WTC11 (cell line): ENCODE measurements around the gene NAPSA. TPM values are rescaled to one million over a fixed set of nuclear protein-coding genes. Genes with fewer than 3 reads are reported as not detected.

Source experiments
- CREB1 ChIP-seq: sonication (generic); formaldehyde crosslinking; IDR thresholded peaks from 2 replicates; pipeline ENCODE4 v1.8.0; 2023; ENCODE audit warnings: mild to moderate bottlenecking, missing genetic modification reagents
- CREM ChIP-seq: sonication (generic); formaldehyde crosslinking; IDR thresholded peaks from 2 replicates; pipeline ENCODE4 v1.8.1; 2022; ENCODE audit warnings: mild to moderate bottlenecking, missing genetic modification reagents, moderate library complexity
- EMX1 ChIP-seq: fragments of 250-450 bp; sonication (Bioruptor Pico); IDR thresholded peaks from 2 replicates; pipeline ENCODE4 v1.8.0; 2021; ENCODE audit warnings: mild to moderate bottlenecking
- FOXJ3 ChIP-seq: sonication (generic); formaldehyde crosslinking; IDR thresholded peaks from 2 replicates; pipeline ENCODE4 v1.9.0; 2021; ENCODE audit warnings: missing genetic modification reagents, mild to moderate bottlenecking, borderline replicate concordance
- FOXP1 ChIP-seq: sonication (generic); formaldehyde crosslinking; IDR thresholded peaks from 2 replicates; pipeline ENCODE4 v1.8.0; 2022; ENCODE audit warnings: missing genetic modification reagents, mild to moderate bottlenecking, moderate library complexity, borderline replicate concordance
- GABPB1 ChIP-seq: sonication (generic); formaldehyde crosslinking; IDR thresholded peaks from 2 replicates; pipeline ENCODE4 v1.8.1; 2023; ENCODE audit warnings: mild to moderate bottlenecking, missing genetic modification reagents
- IRF2 ChIP-seq: sonication (generic); formaldehyde crosslinking; IDR thresholded peaks from 2 replicates; pipeline ENCODE4 v1.8.0; 2022; ENCODE audit warnings: low read depth, missing genetic modification reagents, borderline replicate concordance
- NFYB ChIP-seq: sonication (generic); formaldehyde crosslinking; conservative IDR thresholded peaks from 2 replicates; pipeline ENCODE4 v1.8.0; 2022; ENCODE audit warnings: low read depth, missing genetic modification reagents
- NR3C1 ChIP-seq: sonication (generic); formaldehyde crosslinking; conservative IDR thresholded peaks from 2 replicates; pipeline ENCODE4 v1.8.1; 2023; ENCODE audit warnings: low read depth, mild to moderate bottlenecking, missing genetic modification reagents
- RORB ChIP-seq: fragments of 250-450 bp; sonication (Bioruptor Pico); IDR thresholded peaks from 2 replicates; pipeline ENCODE4 v1.9.0; 2021; ENCODE audit warnings: mild to moderate bottlenecking
- SP1 ChIP-seq: sonication (generic); formaldehyde crosslinking; conservative IDR thresholded peaks from 2 replicates; pipeline ENCODE4 v1.8.1; 2022; ENCODE audit warnings: missing genetic modification reagents
- TEAD1 ChIP-seq: sonication (generic); formaldehyde crosslinking; IDR thresholded peaks from 2 replicates; pipeline ENCODE4 v1.8.0; 2022; ENCODE audit warnings: mild to moderate bottlenecking, missing genetic modification reagents
- ZNF219 ChIP-seq: sonication (generic); formaldehyde crosslinking; IDR thresholded peaks from 2 replicates; pipeline ENCODE4 v1.8.0; 2023; ENCODE audit warnings: missing genetic modification reagents, mild to moderate bottlenecking, borderline replicate concordance
- ZNF232 ChIP-seq: sonication (generic); formaldehyde crosslinking; IDR thresholded peaks from 2 replicates; pipeline ENCODE4 v1.8.0; 2022; ENCODE audit warnings: mild to moderate bottlenecking, missing genetic modification reagents
- ZNF671 ChIP-seq: fragments of 250-450 bp; sonication (Bioruptor Pico); IDR thresholded peaks from 2 replicates; pipeline ENCODE4 v1.8.0; 2021; ENCODE audit warnings: mild to moderate bottlenecking
- total RNA-seq: library from RNA; stranded (reverse); gene quantifications from 3 replicates; pipeline ENCODE4 v1.2.3, GENCODE V29; 2021
- TF ChIP-seq, protein P1 (sequence below): sonication (generic); formaldehyde crosslinking; IDR thresholded peaks from 2 replicates; pipeline ENCODE4 v1.8.1; 2023; ENCODE audit warnings: mild to moderate bottlenecking, missing genetic modification reagents
- TF ChIP-seq, protein P2 (sequence below): fragments of 250-450 bp; sonication (Bioruptor Pico); IDR thresholded peaks from 2 replicates; pipeline ENCODE4 v1.9.0; 2021; ENCODE audit warnings: mild to moderate bottlenecking
- TF ChIP-seq, protein P3 (sequence below): sonication (generic); formaldehyde crosslinking; conservative IDR thresholded peaks from 2 replicates; pipeline ENCODE4 v1.8.1; 2022; ENCODE audit warnings: mild to moderate bottlenecking, missing genetic modification reagents
- TF ChIP-seq, protein P4 (sequence below): sonication (generic); formaldehyde crosslinking; IDR thresholded peaks from 2 replicates; pipeline ENCODE4 v1.8.1; 2022; ENCODE audit warnings: mild to moderate bottlenecking, missing genetic modification reagents, moderate library complexity, borderline replicate concordance
- TF ChIP-seq, protein P5 (sequence below): sonication (generic); formaldehyde crosslinking; IDR thresholded peaks from 2 replicates; pipeline ENCODE4 v1.8.0; 2022; ENCODE audit warnings: mild to moderate bottlenecking, missing genetic modification reagents
- TF ChIP-seq, protein P6 (sequence below): sonication (generic); formaldehyde crosslinking; conservative IDR thresholded peaks from 2 replicates; pipeline ENCODE4 v1.8.1; 2023; ENCODE audit warnings: mild to moderate bottlenecking, low read depth, missing genetic modification reagents, moderate library complexity
- TF ChIP-seq, protein P7 (sequence below): sonication (generic); formaldehyde crosslinking; IDR thresholded peaks from 2 replicates; pipeline ENCODE4 v1.8.0; 2023; ENCODE audit warnings: missing genetic modification reagents, mild to moderate bottlenecking, borderline replicate concordance
- TF ChIP-seq, protein P8 (sequence below): sonication (generic); formaldehyde crosslinking; IDR thresholded peaks from 2 replicates; pipeline ENCODE4 v1.8.1; 2023; ENCODE audit warnings: mild to moderate bottlenecking, missing genetic modification reagents

NAPSA gene
- total RNA-seq, 1 experiment from 2014 or later: 2.7 TPM

DNA sequence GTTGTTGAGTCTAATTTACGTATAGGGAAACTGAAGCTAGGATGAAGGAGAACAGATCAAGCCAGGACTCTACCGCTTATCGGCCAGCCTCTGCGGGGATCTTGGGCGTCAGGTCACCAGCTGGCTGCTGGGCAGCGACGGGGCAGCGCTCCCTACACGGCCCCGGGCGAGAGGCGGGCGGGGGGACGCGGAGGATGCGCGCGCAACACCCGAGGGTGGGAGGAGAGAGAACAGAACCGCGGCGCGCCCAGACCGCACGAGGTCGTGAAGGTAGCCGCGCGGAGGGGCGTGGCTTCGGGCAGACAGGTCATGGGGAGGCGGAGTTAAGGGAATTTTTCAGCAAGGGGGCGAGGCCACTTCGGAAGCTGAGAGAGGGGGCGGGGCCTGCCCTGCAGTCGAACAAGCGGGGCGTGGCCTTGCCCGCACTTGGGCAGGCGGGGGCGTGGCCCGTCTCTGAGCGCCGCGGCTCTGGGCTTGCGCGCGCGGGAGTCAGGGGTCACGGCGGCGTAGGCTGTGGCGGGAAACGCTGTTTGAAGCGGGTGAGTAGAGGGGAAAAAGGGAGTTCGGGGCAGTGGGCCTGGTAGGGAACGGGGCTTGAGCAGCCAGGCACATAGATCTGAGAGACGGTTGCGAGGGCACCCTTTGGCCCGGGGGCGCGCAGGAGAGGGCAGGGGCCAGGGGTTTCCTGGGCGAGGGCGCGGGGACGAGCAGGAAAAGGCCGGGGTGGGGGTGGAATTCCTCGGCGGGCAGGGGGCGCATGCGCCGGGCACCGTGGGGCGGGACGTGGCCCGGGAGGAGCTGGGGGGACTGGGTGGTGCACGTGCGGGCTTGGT is 18.6 kb upstream of the NAPSA start, which contains the start of gene POLD1 (continued):
- TF ChIP-seq GABPB1 (CRISPR knock-in tag): peak; percentile 36; the same call in 1 of the 2 replicates
- no peak for TF ChIP-seq CREB1 (CRISPR knock-in tag)
- no peak for TF ChIP-seq IRF2 (CRISPR knock-in tag)
- TF ChIP-seq, protein P1, sequence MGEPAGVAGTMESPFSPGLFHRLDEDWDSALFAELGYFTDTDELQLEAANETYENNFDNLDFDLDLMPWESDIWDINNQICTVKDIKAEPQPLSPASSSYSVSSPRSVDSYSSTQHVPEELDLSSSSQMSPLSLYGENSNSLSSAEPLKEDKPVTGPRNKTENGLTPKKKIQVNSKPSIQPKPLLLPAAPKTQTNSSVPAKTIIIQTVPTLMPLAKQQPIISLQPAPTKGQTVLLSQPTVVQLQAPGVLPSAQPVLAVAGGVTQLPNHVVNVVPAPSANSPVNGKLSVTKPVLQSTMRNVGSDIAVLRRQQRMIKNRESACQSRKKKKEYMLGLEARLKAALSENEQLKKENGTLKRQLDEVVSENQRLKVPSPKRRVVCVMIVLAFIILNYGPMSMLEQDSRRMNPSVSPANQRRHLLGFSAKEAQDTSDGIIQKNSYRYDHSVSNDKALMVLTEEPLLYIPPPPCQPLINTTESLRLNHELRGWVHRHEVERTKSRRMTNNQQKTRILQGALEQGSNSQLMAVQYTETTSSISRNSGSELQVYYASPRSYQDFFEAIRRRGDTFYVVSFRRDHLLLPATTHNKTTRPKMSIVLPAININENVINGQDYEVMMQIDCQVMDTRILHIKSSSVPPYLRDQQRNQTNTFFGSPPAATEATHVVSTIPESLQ (CRISPR knock-in tag): no peak
- TF ChIP-seq, protein P2, sequence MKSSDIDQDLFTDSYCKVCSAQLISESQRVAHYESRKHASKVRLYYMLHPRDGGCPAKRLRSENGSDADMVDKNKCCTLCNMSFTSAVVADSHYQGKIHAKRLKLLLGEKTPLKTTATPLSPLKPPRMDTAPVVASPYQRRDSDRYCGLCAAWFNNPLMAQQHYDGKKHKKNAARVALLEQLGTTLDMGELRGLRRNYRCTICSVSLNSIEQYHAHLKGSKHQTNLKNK (CRISPR knock-in tag): peak; percentile 82
- no peak for TF ChIP-seq NFYB
- TF ChIP-seq FOXJ3 (CRISPR knock-in tag): no peak
- peak; percentile 79; the same call in 1 of the 2 replicates for TF ChIP-seq ZNF232 (CRISPR knock-in tag)
- peak; percentile 71 for TF ChIP-seq TEAD1
- TF ChIP-seq, protein P3, sequence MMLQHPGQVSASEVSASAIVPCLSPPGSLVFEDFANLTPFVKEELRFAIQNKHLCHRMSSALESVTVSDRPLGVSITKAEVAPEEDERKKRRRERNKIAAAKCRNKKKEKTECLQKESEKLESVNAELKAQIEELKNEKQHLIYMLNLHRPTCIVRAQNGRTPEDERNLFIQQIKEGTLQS: no peak
- TF ChIP-seq, protein P4, sequence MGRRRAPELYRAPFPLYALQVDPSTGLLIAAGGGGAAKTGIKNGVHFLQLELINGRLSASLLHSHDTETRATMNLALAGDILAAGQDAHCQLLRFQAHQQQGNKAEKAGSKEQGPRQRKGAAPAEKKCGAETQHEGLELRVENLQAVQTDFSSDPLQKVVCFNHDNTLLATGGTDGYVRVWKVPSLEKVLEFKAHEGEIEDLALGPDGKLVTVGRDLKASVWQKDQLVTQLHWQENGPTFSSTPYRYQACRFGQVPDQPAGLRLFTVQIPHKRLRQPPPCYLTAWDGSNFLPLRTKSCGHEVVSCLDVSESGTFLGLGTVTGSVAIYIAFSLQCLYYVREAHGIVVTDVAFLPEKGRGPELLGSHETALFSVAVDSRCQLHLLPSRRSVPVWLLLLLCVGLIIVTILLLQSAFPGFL: no peak
- peak; percentile 89 for TF ChIP-seq FOXP1 (CRISPR knock-in tag)
- TF ChIP-seq ZNF671: peak; percentile 62; the same call in 1 of the 2 replicates
- TF ChIP-seq CREM: peak; percentile 67; the same call in 1 of the 2 replicates
- peak; percentile 91 for TF ChIP-seq SP1 (CRISPR knock-in tag)
- TF ChIP-seq RORB (CRISPR knock-in tag): no peak
- TF ChIP-seq, protein P5, sequence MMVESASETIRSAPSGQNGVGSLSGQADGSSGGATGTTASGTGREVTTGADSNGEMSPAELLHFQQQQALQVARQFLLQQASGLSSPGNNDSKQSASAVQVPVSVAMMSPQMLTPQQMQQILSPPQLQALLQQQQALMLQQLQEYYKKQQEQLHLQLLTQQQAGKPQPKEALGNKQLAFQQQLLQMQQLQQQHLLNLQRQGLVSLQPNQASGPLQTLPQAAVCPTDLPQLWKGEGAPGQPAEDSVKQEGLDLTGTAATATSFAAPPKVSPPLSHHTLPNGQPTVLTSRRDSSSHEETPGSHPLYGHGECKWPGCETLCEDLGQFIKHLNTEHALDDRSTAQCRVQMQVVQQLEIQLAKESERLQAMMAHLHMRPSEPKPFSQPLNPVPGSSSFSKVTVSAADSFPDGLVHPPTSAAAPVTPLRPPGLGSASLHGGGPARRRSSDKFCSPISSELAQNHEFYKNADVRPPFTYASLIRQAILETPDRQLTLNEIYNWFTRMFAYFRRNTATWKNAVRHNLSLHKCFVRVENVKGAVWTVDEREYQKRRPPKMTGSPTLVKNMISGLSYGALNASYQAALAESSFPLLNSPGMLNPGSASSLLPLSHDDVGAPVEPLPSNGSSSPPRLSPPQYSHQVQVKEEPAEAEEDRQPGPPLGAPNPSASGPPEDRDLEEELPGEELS (CRISPR knock-in tag): peak; percentile 70; the same call in 1 of the 2 replicates
- TF ChIP-seq ZNF219: no peak
- TF ChIP-seq, protein P6, sequence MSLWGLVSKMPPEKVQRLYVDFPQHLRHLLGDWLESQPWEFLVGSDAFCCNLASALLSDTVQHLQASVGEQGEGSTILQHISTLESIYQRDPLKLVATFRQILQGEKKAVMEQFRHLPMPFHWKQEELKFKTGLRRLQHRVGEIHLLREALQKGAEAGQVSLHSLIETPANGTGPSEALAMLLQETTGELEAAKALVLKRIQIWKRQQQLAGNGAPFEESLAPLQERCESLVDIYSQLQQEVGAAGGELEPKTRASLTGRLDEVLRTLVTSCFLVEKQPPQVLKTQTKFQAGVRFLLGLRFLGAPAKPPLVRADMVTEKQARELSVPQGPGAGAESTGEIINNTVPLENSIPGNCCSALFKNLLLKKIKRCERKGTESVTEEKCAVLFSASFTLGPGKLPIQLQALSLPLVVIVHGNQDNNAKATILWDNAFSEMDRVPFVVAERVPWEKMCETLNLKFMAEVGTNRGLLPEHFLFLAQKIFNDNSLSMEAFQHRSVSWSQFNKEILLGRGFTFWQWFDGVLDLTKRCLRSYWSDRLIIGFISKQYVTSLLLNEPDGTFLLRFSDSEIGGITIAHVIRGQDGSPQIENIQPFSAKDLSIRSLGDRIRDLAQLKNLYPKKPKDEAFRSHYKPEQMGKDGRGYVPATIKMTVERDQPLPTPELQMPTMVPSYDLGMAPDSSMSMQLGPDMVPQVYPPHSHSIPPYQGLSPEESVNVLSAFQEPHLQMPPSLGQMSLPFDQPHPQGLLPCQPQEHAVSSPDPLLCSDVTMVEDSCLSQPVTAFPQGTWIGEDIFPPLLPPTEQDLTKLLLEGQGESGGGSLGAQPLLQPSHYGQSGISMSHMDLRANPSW: no peak
- no peak; the same call in 1 of the 2 replicates for TF ChIP-seq EMX1 (CRISPR knock-in tag)
- no peak for TF ChIP-seq NR3C1 (CRISPR knock-in tag)
- TF ChIP-seq, protein P7, sequence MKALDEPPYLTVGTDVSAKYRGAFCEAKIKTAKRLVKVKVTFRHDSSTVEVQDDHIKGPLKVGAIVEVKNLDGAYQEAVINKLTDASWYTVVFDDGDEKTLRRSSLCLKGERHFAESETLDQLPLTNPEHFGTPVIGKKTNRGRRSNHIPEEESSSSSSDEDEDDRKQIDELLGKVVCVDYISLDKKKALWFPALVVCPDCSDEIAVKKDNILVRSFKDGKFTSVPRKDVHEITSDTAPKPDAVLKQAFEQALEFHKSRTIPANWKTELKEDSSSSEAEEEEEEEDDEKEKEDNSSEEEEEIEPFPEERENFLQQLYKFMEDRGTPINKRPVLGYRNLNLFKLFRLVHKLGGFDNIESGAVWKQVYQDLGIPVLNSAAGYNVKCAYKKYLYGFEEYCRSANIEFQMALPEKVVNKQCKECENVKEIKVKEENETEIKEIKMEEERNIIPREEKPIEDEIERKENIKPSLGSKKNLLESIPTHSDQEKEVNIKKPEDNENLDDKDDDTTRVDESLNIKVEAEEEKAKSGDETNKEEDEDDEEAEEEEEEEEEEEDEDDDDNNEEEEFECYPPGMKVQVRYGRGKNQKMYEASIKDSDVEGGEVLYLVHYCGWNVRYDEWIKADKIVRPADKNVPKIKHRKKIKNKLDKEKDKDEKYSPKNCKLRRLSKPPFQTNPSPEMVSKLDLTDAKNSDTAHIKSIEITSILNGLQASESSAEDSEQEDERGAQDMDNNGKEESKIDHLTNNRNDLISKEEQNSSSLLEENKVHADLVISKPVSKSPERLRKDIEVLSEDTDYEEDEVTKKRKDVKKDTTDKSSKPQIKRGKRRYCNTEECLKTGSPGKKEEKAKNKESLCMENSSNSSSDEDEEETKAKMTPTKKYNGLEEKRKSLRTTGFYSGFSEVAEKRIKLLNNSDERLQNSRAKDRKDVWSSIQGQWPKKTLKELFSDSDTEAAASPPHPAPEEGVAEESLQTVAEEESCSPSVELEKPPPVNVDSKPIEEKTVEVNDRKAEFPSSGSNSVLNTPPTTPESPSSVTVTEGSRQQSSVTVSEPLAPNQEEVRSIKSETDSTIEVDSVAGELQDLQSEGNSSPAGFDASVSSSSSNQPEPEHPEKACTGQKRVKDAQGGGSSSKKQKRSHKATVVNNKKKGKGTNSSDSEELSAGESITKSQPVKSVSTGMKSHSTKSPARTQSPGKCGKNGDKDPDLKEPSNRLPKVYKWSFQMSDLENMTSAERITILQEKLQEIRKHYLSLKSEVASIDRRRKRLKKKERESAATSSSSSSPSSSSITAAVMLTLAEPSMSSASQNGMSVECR (CRISPR knock-in tag): no peak
- TF ChIP-seq, protein P8, sequence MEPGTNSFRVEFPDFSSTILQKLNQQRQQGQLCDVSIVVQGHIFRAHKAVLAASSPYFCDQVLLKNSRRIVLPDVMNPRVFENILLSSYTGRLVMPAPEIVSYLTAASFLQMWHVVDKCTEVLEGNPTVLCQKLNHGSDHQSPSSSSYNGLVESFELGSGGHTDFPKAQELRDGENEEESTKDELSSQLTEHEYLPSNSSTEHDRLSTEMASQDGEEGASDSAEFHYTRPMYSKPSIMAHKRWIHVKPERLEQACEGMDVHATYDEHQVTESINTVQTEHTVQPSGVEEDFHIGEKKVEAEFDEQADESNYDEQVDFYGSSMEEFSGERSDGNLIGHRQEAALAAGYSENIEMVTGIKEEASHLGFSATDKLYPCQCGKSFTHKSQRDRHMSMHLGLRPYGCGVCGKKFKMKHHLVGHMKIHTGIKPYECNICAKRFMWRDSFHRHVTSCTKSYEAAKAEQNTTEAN: peak; percentile 74; the same call in 1 of the 2 replicates
